Measurements from ENCODE around the gene DNAAF3.

The DNAAF3 gene

GRCh38 chr19:55145232-55145631, 21.2 kb downstream of the DNAAF3 start:
- H3K27ac ChIP-seq (ENCODE audit: low read length): no peak overlapping the region
- no peaks in the 10 kb centered on the region for H3K9me3 ChIP-seq (ENCODE audit: insufficient read depth, low read length, severe bottlenecking)
- 0 out of 2 replicates have a peak, but pooled peaks cover 3% of the 10 kb centered on the region for H4K20me1 ChIP-seq (ENCODE audit: insufficient read depth, low read length)
- H3K36me3 ChIP-seq (ENCODE audit: insufficient read depth, low read length): no peaks in the 10 kb centered on the region
- no peaks in the 10 kb centered on the region for H3K4me1 ChIP-seq (ENCODE audit: insufficient read depth, low read length)
- H3K9ac ChIP-seq (ENCODE audit: low read depth, low read length): no peak overlapping the region
- TF ChIP-seq EZH2 (IDR thresholded peaks at IDR 0.05; ENCODE audit: borderline replicate concordance, low read depth, low read length, severe bottlenecking): no peak
- no peak for TF ChIP-seq CTCF (IDR thresholded peaks at IDR 0.05; ENCODE audit: borderline replicate concordance, extremely low read depth, low read length, poor library complexity, severe bottlenecking)
- H3K4me2 ChIP-seq (ENCODE audit: insufficient read depth, low read length): no peak overlapping the region
- H3K79me2 ChIP-seq (ENCODE audit: insufficient read depth, low read length): no peaks in the 10 kb centered on the region
- ATAC-seq (ENCODE audit: insufficient read depth, low read depth) (no peak), DNase-seq (no peak)
- H3K4me3 ChIP-seq (ENCODE audit: low read depth in 1 of 2, low read length in 2 of 2): no peak overlapping the region
- no peak overlapping the region for H2AFZ ChIP-seq (ENCODE audit: low read depth, low read length)
- peaks cover 13% of the 10 kb centered on the region for H3K27me3 ChIP-seq (ENCODE audit: insufficient read depth, low read length, poor library complexity)

GRCh38 chr19:55141696-55142095, 24.7 kb downstream of the DNAAF3 start:
- no peak for DNase-seq
- no peak overlapping the region for H3K4me2 ChIP-seq (ENCODE audit: insufficient read depth, low read length)
- H3K4me1 ChIP-seq (ENCODE audit: insufficient read depth, low read length): no peaks in the 10 kb centered on the region
- no peak overlapping the region for H3K27ac ChIP-seq (ENCODE audit: low read length)
- H3K4me3 ChIP-seq (ENCODE audit: low read depth in 1 of 2, low read length in 2 of 2): no peak overlapping the region
- peaks cover 9% of the 10 kb centered on the region for H3K27me3 ChIP-seq (ENCODE audit: insufficient read depth, low read length, poor library complexity)
- H4K20me1 ChIP-seq (ENCODE audit: insufficient read depth, low read length): 0 out of 2 replicates have a peak, but pooled peaks cover 3% of the 10 kb centered on the region
- TF ChIP-seq EZH2 (IDR thresholded peaks at IDR 0.05; ENCODE audit: borderline replicate concordance, low read depth, low read length, severe bottlenecking): no peak
- TF ChIP-seq CTCF (IDR thresholded peaks at IDR 0.05; ENCODE audit: borderline replicate concordance, extremely low read depth, low read length, poor library complexity, severe bottlenecking): no peak
- no peaks in the 10 kb centered on the region for H3K9me3 ChIP-seq (ENCODE audit: insufficient read depth, low read length, severe bottlenecking)
- H3K9ac ChIP-seq (ENCODE audit: low read depth, low read length): no peak overlapping the region
- H3K79me2 ChIP-seq (ENCODE audit: insufficient read depth, low read length): no peaks in the 10 kb centered on the region
- no peaks in the 10 kb centered on the region for H3K36me3 ChIP-seq (ENCODE audit: insufficient read depth, low read length)
- ATAC-seq (ENCODE audit: insufficient read depth, low read depth): no peak
- H2AFZ ChIP-seq (ENCODE audit: low read depth, low read length): no peak overlapping the region

- no peaks in the 10 kb centered on the region for H3K4me1 ChIP-seq (ENCODE audit: insufficient read depth, low read length)
- TF ChIP-seq EZH2 (IDR thresholded peaks at IDR 0.05; ENCODE audit: borderline replicate concordance, low read depth, low read length, severe bottlenecking): no peak
- H4K20me1 ChIP-seq (ENCODE audit: insufficient read depth, low read length): 0 out of 2 replicates have a peak, but pooled peaks cover 3% of the 10 kb centered on the region
- H3K4me3 ChIP-seq (ENCODE audit: low read depth in 1 of 2, low read length in 2 of 2): no peak overlapping the region
- no peak overlapping the region for H3K4me2 ChIP-seq (ENCODE audit: insufficient read depth, low read length)
- H3K79me2 ChIP-seq (ENCODE audit: insufficient read depth, low read length): no peaks in the 10 kb centered on the region
- no peak overlapping the region for H3K9ac ChIP-seq (ENCODE audit: low read depth, low read length)
- no peaks in the 10 kb centered on the region for H3K36me3 ChIP-seq (ENCODE audit: insufficient read depth, low read length)
- no peaks in the 10 kb centered on the region for H3K9me3 ChIP-seq (ENCODE audit: insufficient read depth, low read length, severe bottlenecking)
- peaks cover under 1% of the 10 kb centered on the region for H3K27me3 ChIP-seq (ENCODE audit: insufficient read depth, low read length, poor library complexity)
- DNase-seq: no peak
- H3K27ac ChIP-seq (ENCODE audit: low read length): no peak overlapping the region
- ATAC-seq (ENCODE audit: insufficient read depth, low read depth): no peak
- H2AFZ ChIP-seq (ENCODE audit: low read depth, low read length): no peak overlapping the region
Measured at GRCh38 chr19:55137915-55138314, 28.5 kb downstream of the DNAAF3 start.

- no peak overlapping the region for H2AFZ ChIP-seq (ENCODE audit: low read depth, low read length)
- DNase-seq (no peak), ATAC-seq (ENCODE audit: insufficient read depth, low read depth) (no peak)
- TF ChIP-seq CTCF (IDR thresholded peaks at IDR 0.05; ENCODE audit: borderline replicate concordance, extremely low read depth, low read length, poor library complexity, severe bottlenecking): no peak
- TF ChIP-seq EZH2 (IDR thresholded peaks at IDR 0.05; ENCODE audit: borderline replicate concordance, low read depth, low read length, severe bottlenecking): no peak
- H3K4me3 ChIP-seq (ENCODE audit: low read depth in 1 of 2, low read length in 2 of 2): no peak overlapping the region
- 0 out of 2 replicates have a peak, but pooled peaks cover 3% of the 10 kb centered on the region for H4K20me1 ChIP-seq (ENCODE audit: insufficient read depth, low read length)
- no peak overlapping the region for H3K9ac ChIP-seq (ENCODE audit: low read depth, low read length)
- peaks cover 3% of the 10 kb centered on the region for H3K27me3 ChIP-seq (ENCODE audit: insufficient read depth, low read length, poor library complexity)
- no peak overlapping the region for H3K27ac ChIP-seq (ENCODE audit: low read length)
- H3K4me2 ChIP-seq (ENCODE audit: insufficient read depth, low read length): no peak overlapping the region
- H3K9me3 ChIP-seq (ENCODE audit: insufficient read depth, low read length, severe bottlenecking): no peaks in the 10 kb centered on the region
- H3K79me2 ChIP-seq (ENCODE audit: insufficient read depth, low read length): no peaks in the 10 kb centered on the region
- no peaks in the 10 kb centered on the region for H3K36me3 ChIP-seq (ENCODE audit: insufficient read depth, low read length)
- no peaks in the 10 kb centered on the region for H3K4me1 ChIP-seq (ENCODE audit: insufficient read depth, low read length)
Measured at GRCh38 chr19:55136399-55137102, 29.9 kb downstream of the DNAAF3 start.
